ENCODE data around the gene STAMBPL1. TPM values are rescaled to one million over a fixed set of nuclear protein-coding genes. Genes with fewer than 3 reads are reported as not detected.

STAMBPL1 gene
- total RNA-seq, 1 experiment from 2014 or later = 23.1 TPM

GRCh38 chr10:88901206-88901983 is 21.4 kb downstream of the STAMBPL1 start:
- Histone ChIP-seq H3K9me3 (no peaks in the 10 kb centered on the region), H3K4me3 (no peak overlapping the region), H3K36me3 (peaks cover 48% of the 10 kb centered on the region), H3K27me3 (no peaks in the 10 kb centered on the region)
- DNase-seq = no peak

GRCh38 chr10:88901984-88902789 is 22.1 kb downstream of the STAMBPL1 start:
- H3K9me3 ChIP-seq = no peaks in the 10 kb centered on the region
- no peaks in the 10 kb centered on the region for H3K27me3 ChIP-seq
- no peak for DNase-seq

GRCh38 chr10:88903715-88904114 is 23.7 kb downstream of the STAMBPL1 start:
- Histone ChIP-seq H3K27me3 (no peaks in the 10 kb centered on the region), H3K9me3 (no peaks in the 10 kb centered on the region), H3K36me3 (peaks cover 67% of the 10 kb centered on the region), H3K4me3 (no peak overlapping the region)
- DNase-seq = no peak

More at GRCh38 chr10:88901984-88902789, 22.1 kb downstream of the STAMBPL1 start:
- Histone ChIP-seq H3K36me3 (peaks cover 56% of the 10 kb centered on the region), H3K4me3 (no peak overlapping the region)

- Histone ChIP-seq H3K4me3 (no peak overlapping the region), H3K36me3 (peaks cover 68% of the 10 kb centered on the region), H3K27me3 (no peaks in the 10 kb centered on the region), H3K9me3 (no peaks in the 10 kb centered on the region)
- no peak for DNase-seq
These were observed 26.9 kb downstream of the STAMBPL1 start for GRCh38 chr10:88906921-88907320.

- no peak for DNase-seq
- no peaks in the 10 kb centered on the region for H3K9me3 ChIP-seq
- H3K27me3 ChIP-seq = no peaks in the 10 kb centered on the region
- H3K36me3 ChIP-seq = peaks cover 56% of the 10 kb centered on the region
- no peak overlapping the region for H3K4me3 ChIP-seq
These were observed 28.1 kb downstream of the STAMBPL1 start for GRCh38 chr10:88908194-88908593.

GRCh38 chr10:88911116-88911515 is 31.1 kb downstream of the STAMBPL1 start:
- DNase-seq = no peak
- Histone ChIP-seq H3K4me3 (no peak overlapping the region), H3K36me3 (peaks cover 42% of the 10 kb centered on the region), H3K9me3 (no peaks in the 10 kb centered on the region), H3K27me3 (no peaks in the 10 kb centered on the region)

- H3K36me3 ChIP-seq = peaks cover 34% of the 10 kb centered on the region
- no peak for DNase-seq
- H3K9me3 ChIP-seq = no peaks in the 10 kb centered on the region
- no peaks in the 10 kb centered on the region for H3K27me3 ChIP-seq
- H3K4me3 ChIP-seq = no peak overlapping the region
These were observed 31.8 kb downstream of the STAMBPL1 start for GRCh38 chr10:88911851-88912250.

GRCh38 chr10:88913127-88913526 is 33.1 kb downstream of the STAMBPL1 start:
- no peaks in the 10 kb centered on the region for H3K9me3 ChIP-seq
- DNase-seq = no peak
- H3K36me3 ChIP-seq = peaks cover 30% of the 10 kb centered on the region

GRCh38 chr10:88913788-88914187 is 33.7 kb downstream of the STAMBPL1 start:
- Histone ChIP-seq H3K36me3 (peaks cover 26% of the 10 kb centered on the region), H3K27me3 (no peaks in the 10 kb centered on the region), H3K4me3 (no peak overlapping the region), H3K9me3 (no peaks in the 10 kb centered on the region)
- no peak for DNase-seq

More at GRCh38 chr10:88913127-88913526, 33.1 kb downstream of the STAMBPL1 start:
- H3K4me3 ChIP-seq = no peak overlapping the region
- H3K27me3 ChIP-seq = no peaks in the 10 kb centered on the region

- Histone ChIP-seq H3K36me3 (peaks cover 25% of the 10 kb centered on the region), H3K27me3 (no peaks in the 10 kb centered on the region), H3K4me3 (no peak overlapping the region), H3K9me3 (no peaks in the 10 kb centered on the region)
- DNase-seq = no peak
These were observed 35.7 kb downstream of the STAMBPL1 start for GRCh38 chr10:88915781-88916180.

- DNase-seq = no peak
- no peak overlapping the region for H3K4me3 ChIP-seq
- peaks cover 25% of the 10 kb centered on the region for H3K36me3 ChIP-seq
- H3K27me3 ChIP-seq = no peaks in the 10 kb centered on the region
- no peaks in the 10 kb centered on the region for H3K9me3 ChIP-seq
These were observed 36.2 kb downstream of the STAMBPL1 start for GRCh38 chr10:88916231-88916630.

GRCh38 chr10:88916986-88917385 is 36.9 kb downstream of the STAMBPL1 start:
- Histone ChIP-seq H3K36me3 (peaks cover 29% of the 10 kb centered on the region), H3K9me3 (no peaks in the 10 kb centered on the region), H3K4me3 (no peak overlapping the region), H3K27me3 (no peaks in the 10 kb centered on the region)
- DNase-seq = no peak

- no peak for DNase-seq
- peaks cover 39% of the 10 kb centered on the region for H3K36me3 ChIP-seq
- H3K27me3 ChIP-seq = no peaks in the 10 kb centered on the region
- no peaks in the 10 kb centered on the region for H3K9me3 ChIP-seq
- H3K4me3 ChIP-seq = no peak overlapping the region
These were observed 38.3 kb downstream of the STAMBPL1 start for GRCh38 chr10:88918191-88918905.

GRCh38 chr10:88919041-88919440 is 39.0 kb downstream of the STAMBPL1 start:
- no peak for DNase-seq
- H3K36me3 ChIP-seq = peaks cover 45% of the 10 kb centered on the region
- H3K9me3 ChIP-seq = no peaks in the 10 kb centered on the region
- no peak overlapping the region for H3K4me3 ChIP-seq
- H3K27me3 ChIP-seq = no peaks in the 10 kb centered on the region

GRCh38 chr10:88920198-88920597 is 40.2 kb downstream of the STAMBPL1 start:
- H3K9me3 ChIP-seq = no peaks in the 10 kb centered on the region
- no peak for DNase-seq
- no peaks in the 10 kb centered on the region for H3K27me3 ChIP-seq
- H3K4me3 ChIP-seq = no peak overlapping the region
- H3K36me3 ChIP-seq = peaks cover 49% of the 10 kb centered on the region

- no peak overlapping the region for H3K4me3 ChIP-seq
- H3K36me3 ChIP-seq = peaks cover 55% of the 10 kb centered on the region
- no peaks in the 10 kb centered on the region for H3K9me3 ChIP-seq
- no peak for DNase-seq
- no peaks in the 10 kb centered on the region for H3K27me3 ChIP-seq
These were observed 41.0 kb downstream of the STAMBPL1 start for GRCh38 chr10:88920986-88921593.

GRCh38 chr10:88922041-88922440 is 42.0 kb downstream of the STAMBPL1 start:
- Histone ChIP-seq H3K27me3 (no peaks in the 10 kb centered on the region), H3K4me3 (no peak overlapping the region), H3K9me3 (no peaks in the 10 kb centered on the region), H3K36me3 (peaks cover 57% of the 10 kb centered on the region)
- DNase-seq = no peak

Measured in MG63 (cell line).